Measurements from ENCODE around the gene STXBP5.
A peak's percentile ranks its signal among the peaks of the same experiment; 100 is the strongest.
"Not testable (repeated sequence)": the region's sequence is repeated elsewhere in the genome, so short reads cannot be mapped to it uniquely, and the experiment has no call there.

Gene STXBP5

GRCh38 chr6:147251072-147251471 lies 46.9 kb downstream of the STXBP5 start:
- no peak for DNase-seq

GRCh38 chr6:147254929-147255473 lies 50.8 kb downstream of the STXBP5 start:
- DNase-seq, result not testable (repeated sequence)

- no peak for DNase-seq
These were observed 51.9 kb downstream of the STXBP5 start for GRCh38 chr6:147255948-147256674.

DNA sequence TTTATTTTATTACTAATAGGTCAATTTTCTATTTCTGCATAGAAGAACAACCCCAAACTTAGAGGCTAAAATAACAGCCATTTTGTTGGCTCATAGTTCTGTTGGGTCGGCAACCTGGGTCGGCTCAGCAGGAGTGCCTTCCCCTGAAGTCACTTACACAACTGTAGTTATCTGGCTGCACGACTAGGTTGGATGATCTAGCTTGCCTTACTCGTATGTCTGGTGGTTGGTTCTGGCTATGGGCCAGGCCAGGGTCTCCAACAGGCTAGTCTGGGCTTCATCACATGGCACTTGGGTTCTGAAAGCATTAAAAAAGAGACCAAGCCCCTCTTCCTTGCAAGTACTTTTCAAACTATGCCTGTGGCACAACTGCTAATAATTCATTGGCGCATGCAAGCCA lies 53.5 kb downstream of the STXBP5 start:
- DNase-seq, result no peak

DNA sequence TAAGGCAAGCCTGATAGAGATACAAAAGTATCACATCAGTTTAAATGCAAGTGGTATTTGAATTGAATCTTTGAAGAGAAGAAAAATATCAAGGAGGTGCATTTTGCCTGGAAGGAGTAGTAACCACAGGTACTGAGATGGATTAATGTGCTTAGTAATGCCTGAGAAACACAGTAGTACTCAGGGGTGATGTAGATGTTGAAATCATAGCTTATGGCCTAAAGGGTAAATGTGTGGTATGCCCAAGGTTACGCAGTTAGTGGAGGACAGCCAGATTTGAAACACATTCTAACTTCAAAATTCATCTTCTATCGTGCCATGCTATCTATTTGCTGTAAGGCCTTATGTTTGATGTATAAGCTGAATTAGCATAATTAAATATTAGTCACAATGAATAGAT lies 55.9 kb downstream of the STXBP5 start:
- no peak for DNase-seq

DNA sequence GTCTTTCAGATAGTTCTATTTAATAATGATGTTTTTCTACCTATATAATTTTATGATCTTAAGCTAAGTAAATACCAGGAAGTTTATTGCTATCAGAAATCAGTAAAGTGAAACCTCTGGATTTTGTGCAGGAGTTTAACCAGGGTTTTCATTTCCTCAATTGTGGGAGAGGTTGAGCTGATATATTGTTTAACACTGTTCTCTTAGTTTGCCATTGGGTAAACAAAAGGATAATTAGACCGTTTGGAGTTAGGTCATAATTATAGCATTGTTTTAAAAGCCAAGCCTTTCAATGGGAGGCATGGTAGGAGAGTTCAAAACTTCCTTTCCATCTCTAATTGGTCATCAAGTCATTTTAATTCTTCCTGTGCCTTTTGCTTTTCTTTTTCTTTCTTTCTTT lies 58.7 kb downstream of the STXBP5 start:
- DNase-seq, result no peak

GRCh38 chr6:147266821-147267220 lies 62.6 kb downstream of the STXBP5 start:
- no peak for DNase-seq

- DNase-seq, result no peak
These were observed 63.4 kb downstream of the STXBP5 start for GRCh38 chr6:147267658-147268057.

GRCh38 chr6:147268254-147268653 lies 64.0 kb downstream of the STXBP5 start:
- no peak for DNase-seq

DNA sequence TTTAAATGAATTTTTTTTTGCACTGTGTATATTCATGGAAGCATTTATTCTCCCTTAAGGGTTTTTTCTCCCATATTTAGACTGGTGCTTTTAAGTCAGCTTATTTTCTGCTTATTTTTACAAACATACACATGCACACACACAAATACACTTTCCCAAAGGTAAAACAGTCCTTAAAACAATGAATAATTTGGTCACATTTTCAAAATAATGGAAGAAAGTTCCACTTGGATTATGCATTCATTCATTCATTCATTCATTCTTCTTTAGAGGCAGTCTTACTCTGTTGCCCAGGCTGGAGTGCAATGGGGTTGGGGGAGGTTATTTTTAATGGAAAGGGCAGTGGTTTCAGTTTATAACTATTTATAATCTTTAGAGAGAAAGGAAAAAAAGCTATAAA lies 69.8 kb downstream of the STXBP5 start:
- DNase-seq, result no peak

GRCh38 chr6:147274776-147275175 lies 70.6 kb downstream of the STXBP5 start:
- no peak for DNase-seq

DNA sequence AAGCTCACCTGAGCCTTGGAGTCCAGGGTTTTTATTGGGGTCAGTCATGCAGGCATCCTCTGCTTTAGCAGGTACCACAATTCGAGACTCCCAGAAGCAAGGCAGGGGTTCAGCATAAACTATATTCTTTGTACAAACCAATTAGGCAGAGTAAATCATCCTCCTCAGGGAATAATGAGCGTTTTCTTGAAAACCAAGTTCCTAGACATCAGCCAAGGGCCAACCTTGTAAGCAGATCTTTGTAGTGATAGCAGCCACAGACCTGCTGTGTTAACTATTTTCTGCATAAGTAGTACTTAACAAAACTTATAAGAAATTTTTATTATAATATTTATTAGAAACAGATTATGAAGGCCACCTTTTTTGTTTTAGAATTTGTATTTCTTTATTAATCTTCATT lies 74.7 kb downstream of the STXBP5 start:
- no peak for DNase-seq

DNA sequence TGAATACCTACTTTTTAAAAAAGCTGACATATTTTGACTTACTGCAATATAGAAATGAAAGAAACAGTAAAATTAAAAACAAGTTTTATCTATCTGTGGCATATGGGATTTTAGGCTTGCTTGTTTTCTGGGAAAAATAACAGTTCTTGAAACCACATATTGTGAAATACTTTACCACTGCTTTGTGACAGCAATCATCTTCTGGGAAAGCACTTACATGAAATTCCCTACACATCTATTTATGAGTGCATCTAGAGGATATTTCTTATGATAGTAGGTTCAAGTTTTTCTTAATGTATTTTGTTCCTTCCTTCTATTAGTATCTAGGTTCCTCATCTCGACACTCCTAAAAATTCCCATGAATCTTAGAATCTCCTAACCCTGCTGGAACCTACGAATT lies 75.2 kb downstream of the STXBP5 start:
- DNase-seq, result peak; percentile 12

- DNase-seq, result no peak
These were observed 77.8 kb downstream of the STXBP5 start for GRCh38 chr6:147281895-147282565.

DNA sequence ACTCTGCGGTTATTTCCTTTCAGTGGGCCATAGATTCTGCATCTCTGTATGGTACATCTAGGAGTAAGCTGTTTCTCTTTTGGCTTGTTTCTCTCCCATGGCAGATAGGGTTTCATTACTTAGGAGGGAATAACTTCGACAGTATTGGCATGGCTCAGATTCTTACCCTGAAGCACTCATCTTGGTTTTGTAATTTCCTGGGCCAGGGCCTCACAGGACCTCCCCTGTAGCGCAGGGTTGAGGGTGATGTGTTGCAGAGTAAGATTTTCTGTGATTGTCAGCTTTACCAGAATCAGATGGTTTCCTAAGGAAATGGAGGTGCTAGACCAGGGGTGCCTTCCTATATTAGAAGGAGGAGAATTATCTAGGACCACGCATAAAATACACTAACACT lies 78.3 kb downstream of the STXBP5 start:
- no peak for DNase-seq

DNA sequence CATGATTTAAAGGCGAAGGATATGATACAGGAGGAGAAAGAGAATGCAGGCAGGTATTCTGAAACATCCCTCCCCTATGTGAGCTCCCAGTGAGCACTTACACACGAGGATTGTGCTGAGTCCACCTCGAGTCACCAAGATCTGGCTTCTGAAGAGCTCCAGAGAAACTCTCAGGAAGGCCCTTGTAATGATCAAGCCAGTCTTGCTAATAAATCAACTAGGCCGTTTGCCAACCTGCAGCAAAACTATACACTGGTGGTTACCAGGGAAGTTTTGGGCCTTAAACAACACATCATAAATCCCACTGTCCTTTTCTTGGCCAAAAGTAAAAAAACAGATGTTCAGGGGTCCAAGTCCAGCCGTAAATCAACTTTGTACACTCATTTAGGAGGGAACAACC lies 79.2 kb downstream of the STXBP5 start:
- no peak for DNase-seq

- DNase-seq, result peak; percentile 69
These were observed 81.1 kb downstream of the STXBP5 start for GRCh38 chr6:147285087-147285855.

DNA sequence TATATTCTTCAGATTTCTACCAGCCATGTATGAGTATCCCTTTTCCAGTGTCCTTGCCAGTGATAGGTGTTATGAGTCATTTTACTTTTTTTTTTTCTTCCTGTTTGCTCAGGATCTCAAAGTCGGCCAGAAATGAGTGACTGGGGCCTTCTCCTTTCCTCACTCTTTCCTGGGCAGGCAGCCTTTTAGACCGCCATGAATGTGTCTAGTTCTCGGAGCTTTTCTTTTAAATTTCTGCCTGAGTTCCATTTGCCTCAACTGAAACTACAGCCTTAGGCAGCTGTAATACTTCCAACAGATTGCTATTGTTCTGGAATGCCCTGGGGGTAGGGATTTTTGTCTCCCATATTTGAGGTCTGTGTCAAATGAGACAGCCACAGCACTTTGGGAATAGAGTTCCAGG lies 83.7 kb downstream of the STXBP5 start:
- no peak for DNase-seq

GRCh38 chr6:147297124-147297523 lies 92.9 kb downstream of the STXBP5 start:
- no peak for DNase-seq

GRCh38 chr6:147297663-147298316 lies 93.6 kb downstream of the STXBP5 start:
- DNase-seq, result no peak

DNA sequence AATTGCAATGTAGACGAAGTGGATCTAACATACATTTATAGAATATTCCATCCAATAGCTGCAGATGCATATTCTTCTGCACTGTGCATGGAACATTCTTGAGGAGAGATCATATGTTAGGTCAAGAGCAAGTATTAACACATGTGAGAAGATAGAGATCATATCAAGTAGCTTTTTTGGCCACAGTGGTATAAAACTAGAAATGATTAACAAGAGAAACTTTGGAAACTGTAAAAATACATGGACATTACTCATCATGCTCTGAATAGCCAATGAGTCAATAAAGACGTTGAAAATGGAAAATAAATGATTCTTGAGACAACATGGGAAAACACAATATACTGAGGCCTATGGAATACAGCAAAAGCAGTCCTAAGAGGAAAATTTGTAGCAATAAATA lies 94.2 kb downstream of the STXBP5 start:
- DNase-seq, result no peak

- no peak for DNase-seq
These were observed 94.8 kb downstream of the STXBP5 start for GRCh38 chr6:147299035-147299434.

GRCh38 chr6:147301070-147301469 lies 96.9 kb downstream of the STXBP5 start:
- no peak for DNase-seq

Measured in hematopoietic multipotent progenitor cell treated with erythropoietin and hydrocortisone succinate and interleukin-3 and kit ligand, for 8 days (in vitro differentiated cells).